Measurements from ENCODE around the gene ADPRH.

DNA sequence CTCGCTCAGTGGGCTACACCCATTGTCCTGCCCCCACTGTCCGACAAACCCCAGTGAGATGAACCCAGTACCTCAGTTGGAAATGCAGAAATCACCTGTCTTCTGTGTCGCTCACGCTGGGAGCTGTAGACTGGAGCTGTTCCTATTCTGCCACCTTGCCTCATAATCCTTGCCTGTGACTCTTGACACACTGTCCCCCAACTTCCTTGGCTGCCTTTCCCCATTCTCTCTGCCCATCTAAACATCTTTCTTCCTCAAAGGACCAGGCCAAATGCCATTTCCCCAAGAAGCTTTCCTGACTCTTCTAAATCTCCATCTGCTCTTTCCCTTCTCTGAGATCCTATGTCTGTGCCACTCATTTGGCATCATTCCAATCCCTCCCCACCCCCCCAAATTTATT lies 10.1 kb upstream of the ADPRH start:
- TF ChIP-seq, protein P1, sequence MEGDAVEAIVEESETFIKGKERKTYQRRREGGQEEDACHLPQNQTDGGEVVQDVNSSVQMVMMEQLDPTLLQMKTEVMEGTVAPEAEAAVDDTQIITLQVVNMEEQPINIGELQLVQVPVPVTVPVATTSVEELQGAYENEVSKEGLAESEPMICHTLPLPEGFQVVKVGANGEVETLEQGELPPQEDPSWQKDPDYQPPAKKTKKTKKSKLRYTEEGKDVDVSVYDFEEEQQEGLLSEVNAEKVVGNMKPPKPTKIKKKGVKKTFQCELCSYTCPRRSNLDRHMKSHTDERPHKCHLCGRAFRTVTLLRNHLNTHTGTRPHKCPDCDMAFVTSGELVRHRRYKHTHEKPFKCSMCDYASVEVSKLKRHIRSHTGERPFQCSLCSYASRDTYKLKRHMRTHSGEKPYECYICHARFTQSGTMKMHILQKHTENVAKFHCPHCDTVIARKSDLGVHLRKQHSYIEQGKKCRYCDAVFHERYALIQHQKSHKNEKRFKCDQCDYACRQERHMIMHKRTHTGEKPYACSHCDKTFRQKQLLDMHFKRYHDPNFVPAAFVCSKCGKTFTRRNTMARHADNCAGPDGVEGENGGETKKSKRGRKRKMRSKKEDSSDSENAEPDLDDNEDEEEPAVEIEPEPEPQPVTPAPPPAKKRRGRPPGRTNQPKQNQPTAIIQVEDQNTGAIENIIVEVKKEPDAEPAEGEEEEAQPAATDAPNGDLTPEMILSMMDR (IDR thresholded peaks at IDR 0.05): no peak
- no peak for TF ChIP-seq MYC (IDR thresholded peaks at IDR 0.05; ENCODE audit: borderline replicate concordance, low read length)
- TF ChIP-seq, protein P2, sequence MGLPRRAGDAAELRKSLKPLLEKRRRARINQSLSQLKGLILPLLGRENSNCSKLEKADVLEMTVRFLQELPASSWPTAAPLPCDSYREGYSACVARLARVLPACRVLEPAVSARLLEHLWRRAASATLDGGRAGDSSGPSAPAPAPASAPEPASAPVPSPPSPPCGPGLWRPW (IDR thresholded peaks at IDR 0.05): no peak
- no peak for TF ChIP-seq EP300 (IDR thresholded peaks at IDR 0.05)
- no peak for TF ChIP-seq RCOR1 (IDR thresholded peaks at IDR 0.05; ENCODE audit: low read depth, low read length)
- TF ChIP-seq JUN (IDR thresholded peaks at IDR 0.05): no peak

All from A549 (cell line).